Common myeloid progenitor, CD34-positive (primary cell): Measurements from ENCODE around the gene TCF12.
A peak's percentile ranks its signal among the peaks of the same experiment; 100 is the strongest.

Experiments
- CTCF ChIA-PET: fragments of 350-600 bp; sonication (Branson Sonifier 250); formaldehyde crosslinking; loops from one replicate; lab custom pipeline; 2021; ENCODE audit warnings: antibody characterized with exemption; lab: Charles Lee
- POLR2A ChIA-PET: fragments of 350-600 bp; sonication (Branson Sonifier 250); formaldehyde crosslinking; loops from one replicate; lab custom pipeline; 2021; ENCODE audit warnings: antibody characterized with exemption; lab: Charles Lee
- DNase-seq, 3 donors: peaks; one replicate each; pipeline versions ENCODE4 v3.0.0 to v3.0.0-alpha.2; 2013
- H3K27ac ChIP-seq, 2 experiments: 1 replicate in 1 of 2; 2 replicates in 1 of 2; pipeline ENCODE4 v1.7.0; 2013; ENCODE audit warnings: inconsistent platforms in 2 of 2, low read length in 2 of 2, mild to moderate bottlenecking in 2 of 2, low read depth in 1 of 2, moderate library complexity in 1 of 2; ENCODE audit not compliant: severe bottlenecking in 2 of 2, insufficient read depth in 1 of 2, poor library complexity in 1 of 2
- H3K27me3 ChIP-seq, 5 experiments: replicated peaks in 2 of 5; 1 replicate in 3 of 5; 2 replicates in 2 of 5; pipeline versions ENCODE4 v1.6.1 to v1.7.0; 2013; ENCODE audit warnings: low read length in 4 of 5, mild to moderate bottlenecking in 2 of 5, moderate library complexity in 2 of 5, inconsistent platforms in 1 of 5; ENCODE audit not compliant: insufficient read depth in 5 of 5, control insufficient read depth in 4 of 5
- H3K36me3 ChIP-seq, 4 experiments: 1 replicate in 2 of 4; 2 replicates in 2 of 4; pipeline versions ENCODE4 v1.6.1 to v1.7.0; 2013; ENCODE audit warnings: low read length in 3 of 4, control low read depth in 1 of 4, mild to moderate bottlenecking in 1 of 4; ENCODE audit not compliant: control insufficient read depth in 4 of 4, insufficient read depth in 4 of 4
- H3K4me1 ChIP-seq, 4 experiments: 1 replicate in 3 of 4; 2 replicates in 1 of 4; pipeline versions ENCODE4 v1.6.1 to v1.7.1; 2013; ENCODE audit warnings: low read length in 3 of 4, mild to moderate bottlenecking in 3 of 4, control low read depth in 1 of 4, inconsistent platforms in 1 of 4, moderate library complexity in 1 of 4; ENCODE audit not compliant: control insufficient read depth in 4 of 4, insufficient read depth in 4 of 4; ENCODE audit errors: control extremely low read depth in 1 of 4
- H3K4me3 ChIP-seq, 7 experiments: 1 replicate in 4 of 7; 2 replicates in 3 of 7; pipeline versions ENCODE4 v1.5.1 to v1.7.0; 2013; ENCODE audit warnings: mild to moderate bottlenecking in 7 of 7, low read length in 6 of 7, moderate library complexity in 6 of 7, inconsistent platforms in 2 of 7, low read depth in 2 of 7, control low read depth in 1 of 7; ENCODE audit not compliant: insufficient read depth in 4 of 7, control insufficient read depth in 1 of 7; ENCODE audit errors: extremely low read depth in 1 of 7
- H3K9me3 ChIP-seq, 5 experiments: 1 replicate in 4 of 5; 2 replicates in 1 of 5; pipeline versions ENCODE4 v1.6.1 to v1.7.1; 2013; ENCODE audit warnings: low read length in 4 of 5, mild to moderate bottlenecking in 2 of 5, inconsistent platforms in 1 of 5, low read depth in 1 of 5, moderate library complexity in 1 of 5; ENCODE audit not compliant: control insufficient read depth in 4 of 5, insufficient read depth in 2 of 5; ENCODE audit errors: control extremely low read depth in 1 of 5
- WGBS: methylation state at CpG from one replicate; pipeline ENCODE4 v1.1.5; 2013; ENCODE audit not compliant: insufficient coverage; 5-methylcytosine and 5-hydroxymethylcytosine counted together

Gene TCF12

GRCh38 chr15:57306944-57307411 lies 388.5 kb downstream of the TCF12 start:
- Histone ChIP-seq H3K27ac (no peak overlapping the region), H3K4me1 (peaks cover 0 to 13% (median 11%) of the 10 kb centered on the region in 4 experiments), H3K4me3 (peak overlapping the region in 6 of 7 experiments; percentile 61 to 83 (median 73)), H3K27me3 (peaks cover 0 to 1% (median 0%) of the 10 kb centered on the region in 5 experiments), H3K9me3 (no peaks in the 10 kb centered on the region), H3K36me3 (no peaks in the 10 kb centered on the region)
- DNase-seq = no peak
- CTCF ChIA-PET = interaction anchor here (0.8 to 3.4 kb wide), 17 partner anchors 11 to 818 kb away, joined by 3 to 24 read pairs (median 4); no protein-coding TSS in a partner anchor
- POLR2A ChIA-PET = no interaction called here
- WGBS = 45% methylated on average over 19 of the region's 24 CpGs

- Histone ChIP-seq H3K27ac (no peak overlapping the region), H3K9me3 (no peaks in the 10 kb centered on the region), H3K4me1 (peaks cover 0 to 13% (median 11%) of the 10 kb centered on the region in 4 experiments), H3K4me3 (no peak overlapping the region), H3K36me3 (no peaks in the 10 kb centered on the region), H3K27me3 (peaks cover 0 to 1% (median 0%) of the 10 kb centered on the region in 5 experiments)
- CTCF ChIA-PET = interaction anchor here (1.5 to 3.4 kb wide), 7 partner anchors 11 to 484 kb away, joined by 3 to 24 read pairs (median 8); no protein-coding TSS in a partner anchor
- POLR2A ChIA-PET = no interaction called here
- 86% methylated on average over 7 of the region's 13 CpGs for whole genome bisulfite sequencing
- DNase-seq = no peak
Measured at GRCh38 chr15:57307527-57308169, 389.2 kb downstream of the TCF12 start.

- POLR2A ChIA-PET = no interaction called here
- H3K4me1 ChIP-seq = peaks cover 0 to 13% (median 11%) of the 10 kb centered on the region in 4 experiments
- H3K9me3 ChIP-seq = no peaks in the 10 kb centered on the region
- no peaks in the 10 kb centered on the region for H3K36me3 ChIP-seq
- H3K27ac ChIP-seq = no peak overlapping the region
- WGBS = 100% methylated on average over 4 of the region's 5 CpGs
- CTCF ChIA-PET = interaction anchor here (1.4 to 3.4 kb wide), 2 partner anchors 23 to 161 kb away, joined by 5 to 10 read pairs; no protein-coding TSS in a partner anchor
- no peak for DNase-seq
- H3K4me3 ChIP-seq = no peak overlapping the region
- peaks cover 0 to 1% (median 0%) of the 10 kb centered on the region in 5 experiments for H3K27me3 ChIP-seq
Measured at GRCh38 chr15:57308170-57308545, 389.7 kb downstream of the TCF12 start.

GRCh38 chr15:57309856-57310760 lies 391.7 kb downstream of the TCF12 start:
- ChIA-PET POLR2A (no interaction called here), CTCF (no interaction called here)
- no peak overlapping the region for H3K27ac ChIP-seq
- peaks cover 0 to 13% (median 11%) of the 10 kb centered on the region in 4 experiments for H3K4me1 ChIP-seq
- no peak for DNase-seq
- no peak overlapping the region for H3K4me3 ChIP-seq
- no peaks in the 10 kb centered on the region for H3K9me3 ChIP-seq
- peaks cover 0 to 1% (median 0%) of the 10 kb centered on the region in 5 experiments for H3K27me3 ChIP-seq
- no peaks in the 10 kb centered on the region for H3K36me3 ChIP-seq
- 91% methylated on average over 13 of the region's 21 CpGs for WGBS

DNA sequence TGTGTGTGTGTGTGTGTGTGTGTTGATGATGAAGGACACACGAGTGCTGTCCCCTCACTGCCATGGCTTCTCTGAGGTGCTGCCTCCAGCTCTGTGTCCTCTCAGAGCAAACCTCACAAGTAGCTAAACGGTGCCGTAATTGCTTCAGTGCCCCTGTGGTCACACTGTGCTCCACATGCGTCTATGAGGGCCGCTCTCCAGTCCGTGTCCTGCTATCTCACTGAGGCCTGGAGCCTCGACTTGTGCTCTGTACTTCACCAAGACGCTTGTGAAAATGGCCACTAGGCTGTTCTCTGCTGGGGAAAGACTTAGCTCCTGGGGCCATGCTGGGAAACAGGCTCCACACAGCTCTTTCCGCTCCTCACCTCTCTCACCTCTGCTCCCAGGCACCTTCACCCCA lies 392.4 kb downstream of the TCF12 start:
- CTCF ChIA-PET = interaction anchor here (0.6 kb wide), 1 partner anchor 35 kb away, joined by 3 read pairs; no protein-coding TSS in a partner anchor
- POLR2A ChIA-PET = no interaction called here
- 95% methylated on average over 8 of the region's 9 CpGs for WGBS
- no peak for DNase-seq
- Histone ChIP-seq H3K36me3 (no peaks in the 10 kb centered on the region), H3K4me3 (no peak overlapping the region), H3K27ac (no peak overlapping the region), H3K27me3 (peaks cover 0 to 1% (median 0%) of the 10 kb centered on the region in 5 experiments), H3K9me3 (no peaks in the 10 kb centered on the region), H3K4me1 (peaks cover 0 to 12% (median 10%) of the 10 kb centered on the region in 4 experiments)

DNA sequence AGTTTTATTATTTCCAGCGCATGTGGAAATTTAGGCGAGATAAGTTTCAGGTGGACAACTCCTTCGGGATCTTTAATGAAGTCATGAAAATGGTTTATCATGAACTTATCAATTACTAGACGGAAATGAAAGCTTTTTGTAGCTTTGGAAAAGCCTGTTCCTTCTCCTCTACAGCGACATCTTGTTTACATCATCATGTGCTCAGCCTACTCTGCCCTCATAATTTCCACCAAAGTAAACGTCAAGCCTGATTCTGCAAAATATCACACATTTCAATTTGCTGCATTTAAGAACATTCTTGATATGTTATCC lies 393.5 kb downstream of the TCF12 start:
- DNase-seq = no peak
- ChIA-PET CTCF (no interaction called here), POLR2A (no interaction called here)
- WGBS = 100% methylated on average over 3 of the region's 6 CpGs
- Histone ChIP-seq H3K36me3 (no peaks in the 10 kb centered on the region), H3K27ac (no peak overlapping the region), H3K9me3 (no peaks in the 10 kb centered on the region), H3K27me3 (peaks cover 0 to 1% (median 0%) of the 10 kb centered on the region in 5 experiments), H3K4me1 (peaks cover 0 to 2% (median 1%) of the 10 kb centered on the region in 4 experiments), H3K4me3 (no peak overlapping the region)
